HT-29 (cell line): Measurements from ENCODE around the gene NFATC3. TPM values are rescaled to one million over a fixed set of nuclear protein-coding genes. Genes with fewer than 3 reads are reported as not detected.

ENCODE experiments used
- DNase-seq: peaks from one replicate; pipeline ENCODE4 v3.0.0-alpha.2; 2015; ENCODE audit warnings: low spot score
- total RNA-seq: library from RNA; depleted of rRNA; stranded (reverse); fragments of >200 nt; shearing (Covaris generic); gene quantifications from 2 replicates; pipeline ENCODE4 v1.2.3, GENCODE V29; 2014

NFATC3 gene
- total RNA-seq, 1 experiment from 2014 or later: 20.8 TPM

- DNase-seq: no peak
Observed at GRCh38 chr16:68186877-68187276, 101.7 kb downstream of the NFATC3 start.

- DNase-seq: no peak
Observed at GRCh38 chr16:68187505-68187904, 102.3 kb downstream of the NFATC3 start.

GRCh38 chr16:68188170-68188569 lies 103.0 kb downstream of the NFATC3 start:
- DNase-seq: no peak

GRCh38 chr16:68190081-68190480 lies 104.9 kb downstream of the NFATC3 start:
- no peak for DNase-seq

DNA sequence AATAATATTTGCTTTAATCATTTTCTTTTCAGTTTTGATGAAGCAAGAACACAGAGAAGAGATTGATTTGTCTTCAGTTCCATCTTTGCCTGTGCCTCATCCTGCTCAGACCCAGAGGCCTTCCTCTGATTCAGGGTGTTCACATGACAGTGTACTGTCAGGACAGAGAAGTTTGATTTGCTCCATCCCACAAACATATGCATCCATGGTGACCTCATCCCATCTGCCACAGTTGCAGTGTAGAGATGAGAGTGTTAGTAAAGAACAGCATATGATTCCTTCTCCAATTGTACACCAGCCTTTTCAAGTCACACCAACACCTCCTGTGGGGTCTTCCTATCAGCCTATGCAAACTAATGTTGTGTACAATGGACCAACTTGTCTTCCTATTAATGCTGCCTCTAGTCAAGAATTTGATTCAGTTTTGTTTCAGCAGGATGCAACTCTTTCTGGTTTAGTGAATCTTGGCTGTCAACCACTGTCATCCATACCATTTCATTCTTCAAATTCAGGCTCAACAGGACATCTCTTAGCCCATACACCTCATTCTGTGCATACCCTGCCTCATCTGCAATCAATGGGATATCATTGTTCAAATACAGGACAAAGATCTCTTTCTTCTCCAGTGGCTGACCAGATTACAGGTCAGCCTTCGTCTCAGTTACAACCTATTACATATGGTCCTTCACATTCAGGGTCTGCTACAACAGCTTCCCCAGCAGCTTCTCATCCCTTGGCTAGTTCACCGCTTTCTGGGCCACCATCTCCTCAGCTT lies 105.8 kb downstream of the NFATC3 start:
- DNase-seq: no peak

DNA sequence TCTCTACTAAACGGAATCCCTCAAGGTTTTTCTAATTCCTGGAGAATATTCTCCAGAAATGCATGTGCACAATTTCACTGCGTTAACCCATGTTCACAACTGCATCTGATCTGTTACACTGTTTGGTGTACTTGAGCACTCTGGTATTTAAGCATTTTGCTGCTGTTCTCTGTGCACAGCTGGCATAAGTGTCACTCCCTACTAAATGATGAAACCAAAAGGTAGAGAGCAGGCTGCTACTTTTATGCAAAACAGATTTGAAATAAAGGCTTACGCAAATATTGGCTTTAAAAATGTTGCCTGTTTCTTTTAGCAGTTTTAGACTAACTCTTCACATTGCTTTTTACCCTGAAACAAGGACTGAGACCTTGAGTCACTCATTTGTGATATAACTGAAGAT lies 109.1 kb downstream of the NFATC3 start:
- DNase-seq: no peak

DNA sequence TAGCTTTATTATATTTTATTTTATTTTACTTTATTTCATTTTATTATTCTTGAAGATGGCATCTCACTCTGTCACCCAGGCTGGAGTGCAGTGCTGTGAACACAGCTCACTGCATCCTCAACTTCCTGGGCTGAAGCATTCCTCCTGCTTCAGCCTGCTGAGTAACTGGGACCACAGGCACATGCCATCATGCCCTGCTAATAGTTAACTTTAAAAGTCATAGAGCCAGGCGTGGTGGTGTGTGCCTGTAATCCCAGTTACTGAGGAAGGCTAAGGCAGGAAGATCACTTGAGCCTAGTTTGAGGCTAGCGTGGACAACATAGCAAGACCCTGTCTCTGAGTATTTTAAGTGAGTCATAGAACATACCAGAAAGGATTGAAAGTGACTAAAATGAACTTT lies 112.1 kb downstream of the NFATC3 start:
- DNase-seq: no peak

- DNase-seq: peak; percentile 26
Observed at GRCh38 chr16:68200088-68200783, 115.1 kb downstream of the NFATC3 start.

DNA sequence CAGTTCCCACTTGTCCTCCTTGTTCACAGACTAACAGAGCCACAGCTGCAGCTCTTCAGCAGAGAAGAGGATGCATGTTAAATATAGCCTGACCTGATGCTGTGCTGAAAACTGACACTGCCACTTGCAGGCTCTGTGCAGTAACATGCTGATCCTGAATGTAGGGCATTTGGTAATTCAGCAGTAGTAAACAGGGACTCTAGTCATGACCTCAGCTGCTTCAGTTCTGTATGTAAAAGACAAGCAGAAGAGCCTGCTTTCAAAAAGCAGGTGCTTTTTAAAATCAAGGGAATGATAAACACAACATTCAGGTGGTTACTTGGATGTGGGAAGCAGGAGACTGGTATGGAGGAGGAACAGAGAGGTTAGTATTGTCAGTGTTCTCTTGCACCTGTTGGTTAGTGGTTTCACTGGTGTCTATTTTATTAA lies 116.9 kb downstream of the NFATC3 start:
- no peak for DNase-seq

DNA sequence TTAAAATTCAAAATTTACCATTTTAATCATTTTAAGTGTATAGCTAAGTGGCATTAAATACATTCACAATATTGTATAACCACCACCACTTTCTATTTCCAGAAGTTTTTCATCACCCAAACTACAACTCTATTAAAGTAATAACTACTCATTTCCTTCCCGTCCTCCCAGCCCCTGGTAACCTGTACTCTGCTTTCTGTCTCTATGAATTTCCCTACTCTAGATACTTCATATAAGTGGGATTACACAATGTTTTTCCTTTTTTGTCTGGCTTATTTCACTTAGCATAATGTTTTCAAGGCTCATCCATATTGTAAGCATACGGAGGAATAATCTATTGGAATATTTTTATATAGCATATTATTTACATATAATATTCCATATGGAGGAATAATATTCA lies 121.1 kb downstream of the NFATC3 start:
- no peak for DNase-seq

DNA sequence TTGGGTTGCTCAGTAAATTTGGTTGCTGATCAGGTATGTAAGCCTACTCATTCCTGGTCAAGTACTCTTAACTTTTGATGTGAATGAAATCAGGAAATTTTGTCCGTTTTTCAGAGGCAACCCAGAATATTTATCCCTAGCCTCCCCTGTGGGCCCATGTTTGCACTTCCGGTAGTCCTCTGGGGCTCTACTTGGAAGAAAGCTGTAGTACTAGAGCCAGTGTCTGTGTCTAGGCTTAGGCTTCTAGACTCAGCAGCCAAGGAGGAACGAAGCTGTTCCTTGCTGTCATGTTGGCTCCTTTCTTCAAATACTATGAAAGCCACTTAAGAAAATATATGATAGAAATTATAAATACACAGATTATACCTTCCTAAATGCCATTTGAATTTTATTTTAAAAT lies 129.6 kb downstream of the NFATC3 start:
- DNase-seq: no peak

GRCh38 chr16:68215302-68215701 lies 130.1 kb downstream of the NFATC3 start:
- DNase-seq: no peak

DNA sequence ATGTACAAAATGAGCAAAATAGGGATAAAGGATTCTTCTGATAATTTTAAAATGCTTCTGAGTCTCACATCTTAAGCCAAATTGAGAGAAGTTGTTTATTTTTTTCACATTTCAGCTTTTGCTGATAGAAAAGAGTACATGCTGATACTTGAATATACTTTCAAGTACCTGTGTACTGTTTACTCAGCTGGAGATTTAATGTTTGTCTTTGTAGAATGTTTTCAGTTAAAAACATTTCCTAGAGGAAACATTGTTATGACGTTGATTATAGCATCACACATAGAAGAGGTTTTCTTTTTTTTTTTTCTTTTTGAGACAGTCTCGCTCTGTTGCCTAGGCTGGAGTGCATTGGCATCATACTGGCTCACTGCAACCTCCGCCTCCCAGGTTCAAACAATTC lies 131.1 kb downstream of the NFATC3 start:
- DNase-seq: no peak

GRCh38 chr16:68217506-68217905 lies 132.3 kb downstream of the NFATC3 start:
- no peak for DNase-seq

DNA sequence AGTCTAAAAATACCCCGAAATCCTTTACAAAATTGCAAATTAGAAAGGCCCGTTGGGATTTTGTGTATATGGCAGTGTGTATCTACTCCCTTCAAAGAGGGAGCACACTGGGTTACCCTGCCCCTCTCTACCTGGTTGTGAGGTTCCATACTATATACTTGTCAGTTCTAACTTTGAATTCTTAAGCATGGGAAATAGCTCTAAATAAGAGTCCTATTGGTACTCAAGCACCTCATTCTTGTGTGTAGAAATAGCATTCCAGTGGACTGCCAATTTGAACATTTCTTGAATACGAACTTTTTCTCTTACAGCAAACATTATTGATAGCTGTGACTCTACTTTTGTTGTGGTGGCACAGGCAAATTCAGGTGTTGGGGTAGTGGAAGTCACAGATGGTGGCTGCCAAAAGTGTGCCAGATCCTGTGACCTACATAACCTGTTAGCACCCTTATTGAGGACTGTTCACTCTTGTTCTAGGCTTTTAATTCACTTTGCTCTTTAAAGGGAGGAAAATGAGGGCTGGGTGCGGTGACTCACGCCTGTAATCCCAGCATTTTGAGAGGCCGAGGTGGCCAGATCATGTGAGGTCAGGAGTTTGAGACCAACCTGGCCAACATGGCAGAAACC lies 134.7 kb downstream of the NFATC3 start:
- no peak for DNase-seq

GRCh38 chr16:68223072-68223471 lies 137.9 kb downstream of the NFATC3 start:
- DNase-seq: no peak

DNA sequence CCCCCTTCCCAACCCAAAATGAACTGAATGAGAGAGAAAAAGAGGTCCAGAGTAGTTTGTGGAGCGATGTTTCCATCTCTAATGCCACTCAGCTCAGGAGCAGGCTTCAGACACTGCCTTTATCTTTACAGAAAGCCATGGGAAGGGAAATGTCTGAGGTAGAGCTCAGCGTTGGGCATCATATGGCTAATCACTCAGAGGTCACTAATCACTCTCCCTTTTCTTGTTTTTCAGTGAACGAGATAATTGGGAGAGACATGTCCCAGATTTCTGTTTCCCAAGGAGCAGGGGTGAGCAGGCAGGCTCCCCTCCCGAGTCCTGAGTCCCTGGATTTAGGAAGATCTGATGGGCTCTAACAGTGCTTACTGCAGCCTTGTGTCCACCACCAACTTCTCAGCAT lies 140.9 kb downstream of the NFATC3 start:
- no peak for DNase-seq

- DNase-seq: no peak
Observed at GRCh38 chr16:68227183-68227793, 142.1 kb downstream of the NFATC3 start.

- DNase-seq: no peak
Observed at GRCh38 chr16:68227850-68228553, 142.8 kb downstream of the NFATC3 start.

DNA sequence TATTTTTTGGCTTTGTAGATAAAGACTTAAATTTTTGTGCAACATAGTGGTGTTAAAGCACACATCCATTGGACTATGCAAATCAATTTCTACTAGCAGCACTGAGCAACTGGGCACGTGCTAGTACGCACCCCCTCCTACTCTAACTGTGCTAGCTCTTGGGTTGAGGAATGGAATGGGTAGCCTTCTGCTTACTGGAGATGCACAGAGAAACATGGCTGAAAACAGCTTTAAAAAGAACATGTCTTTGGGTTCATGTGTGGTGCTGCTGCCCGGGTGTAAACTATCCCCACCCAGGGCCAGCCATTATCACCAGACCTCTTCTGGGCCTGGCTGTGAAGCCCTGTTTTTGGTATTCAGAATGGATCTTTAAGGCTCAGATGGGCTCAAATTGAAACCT lies 143.5 kb downstream of the NFATC3 start:
- no peak for DNase-seq

GRCh38 chr16:68229431-68230175 lies 144.4 kb downstream of the NFATC3 start:
- peak; percentile 79 for DNase-seq
